B cell (primary cell): ENCODE data around the gene KIAA1614. TPM values are rescaled to one million over a fixed set of nuclear protein-coding genes. Genes with fewer than 3 reads are reported as not detected.

Experiments
- ATAC-seq: fragments of 200-7000 bp; cut with Tn5 transposase; one replicate; pipeline ENCODE4 v1.10.0; 2021; ENCODE audit warnings: low read depth, mild to moderate bottlenecking, moderate number of reproducible peaks, moderate library complexity
- CTCF ChIA-PET: fragments of 350-600 bp; sonication (Branson Sonifier 250); formaldehyde crosslinking; loops from one replicate; lab custom pipeline; 2021; ENCODE audit warnings: antibody characterized with exemption, inconsistent platforms; lab: Charles Lee
- POLR2A ChIA-PET: fragments of 350-600 bp; sonication (Branson Sonifier 250); formaldehyde crosslinking; loops from one replicate; lab custom pipeline; 2021; ENCODE audit warnings: antibody characterized with exemption; lab: Charles Lee
- DNase-seq: peaks from one replicate; pipeline ENCODE4 v3.0.0; 2013
- H2AFZ ChIP-seq: 2 replicates; pipeline ENCODE4 v1.6.1; 2012; ENCODE audit warnings: mild to moderate bottlenecking, low read depth, low read length; ENCODE audit not compliant: insufficient read depth, poor library complexity, severe bottlenecking
- H3K27ac ChIP-seq, 2 donors: 1 replicate in 1 of 2; 2 replicates in 1 of 2; pipeline ENCODE4 v1.5.1; 2012 to 2013; ENCODE audit warnings: low read length in 2 of 2, mild to moderate bottlenecking in 2 of 2, moderate library complexity in 1 of 2
- H3K27me3 ChIP-seq, 4 experiments: fragments of 200-600 bp in 1 of 4; sonication (generic) in 1 of 4; replicated peaks in 1 of 4; 1 replicate in 2 of 4; 2 replicates in 2 of 4; pipeline versions ENCODE4 v1.6.1 to v1.7.0; 2013 to 2016; ENCODE audit warnings: low read length in 3 of 4, mild to moderate bottlenecking in 2 of 4, mixed read lengths in 1 of 4, moderate library complexity in 1 of 4; ENCODE audit not compliant: insufficient read depth in 4 of 4, control insufficient read depth in 3 of 4; ENCODE audit errors: control extremely low read depth in 1 of 4
- H3K36me3 ChIP-seq, 2 experiments: replicated peaks in 1 of 2; 1 replicate in 1 of 2; 2 replicates in 1 of 2; pipeline versions ENCODE4 v1.6.1 to v1.7.1; 2013; ENCODE audit warnings: low read length in 1 of 2; ENCODE audit not compliant: insufficient read depth in 2 of 2, control insufficient read depth in 1 of 2; ENCODE audit errors: control extremely low read depth in 1 of 2, extremely low read depth in 1 of 2
- H3K4me1 ChIP-seq, 2 donors: fragments of 200-600 bp in 1 of 2; sonication (generic) in 1 of 2; 1 replicate in 1 of 2; 2 replicates in 1 of 2; pipeline versions ENCODE4 v1.5.1 to v1.6.1; 2013 to 2017; ENCODE audit warnings: low read length in 2 of 2; ENCODE audit not compliant: control insufficient read depth in 2 of 2, insufficient read depth in 2 of 2
- H3K4me2 ChIP-seq: replicated peaks from 2 replicates; pipeline ENCODE3; 2012; ENCODE audit warnings: mild to moderate bottlenecking, low read depth, low read length; ENCODE audit not compliant: poor library complexity, severe bottlenecking
- H3K4me3 ChIP-seq, 5 experiments: fragments of 200-600 bp in 1 of 5; sonication (generic) in 1 of 5; 1 replicate in 3 of 5; 2 replicates in 2 of 5; pipeline versions ENCODE4 v1.5.1 to v1.7.0; 2011 to 2016; ENCODE audit warnings: low read length in 4 of 5, mild to moderate bottlenecking in 4 of 5, low read depth in 2 of 5, control low read depth in 1 of 5, moderate library complexity in 1 of 5; ENCODE audit not compliant: insufficient read depth in 1 of 5; ENCODE audit errors: control extremely low read depth in 1 of 5, extremely low read depth in 1 of 5
- H3K79me2 ChIP-seq: fragments of 200-600 bp; sonication (generic); one replicate; pipeline ENCODE4 v1.6.0; 2016; ENCODE audit warnings: low read length; ENCODE audit not compliant: control insufficient read depth, insufficient read depth
- H3K9ac ChIP-seq: fragments of 200-600 bp; sonication (generic); 2 replicates; pipeline ENCODE4 v1.6.1; 2017; ENCODE audit warnings: mild to moderate bottlenecking, low read length, moderate library complexity
- H3K9me3 ChIP-seq, 3 donors: one replicate each; pipeline versions ENCODE4 v1.6.1 to v1.7.1; 2013; ENCODE audit warnings: low read length in 2 of 3; ENCODE audit not compliant: control insufficient read depth in 2 of 3, insufficient read depth in 1 of 3; ENCODE audit errors: control extremely low read depth in 1 of 3
- H4K20me1 ChIP-seq: 2 replicates; pipeline ENCODE4 v1.6.0; 2012; ENCODE audit warnings: mild to moderate bottlenecking, low read length; ENCODE audit not compliant: insufficient read depth, control insufficient read depth, poor library complexity, severe bottlenecking
- H3K27ac Mint-ChIP-seq: one replicate; pipeline ENCODE4 v1.8.0; 2021; ENCODE audit warnings: mixed read lengths
- H3K27me3 Mint-ChIP-seq: one replicate; pipeline ENCODE4 v1.8.0; 2021; ENCODE audit warnings: mixed read lengths
- H3K4me1 Mint-ChIP-seq: one replicate; pipeline ENCODE4 v1.8.0; 2021; ENCODE audit warnings: mixed read lengths
- H3K4me3 Mint-ChIP-seq: one replicate; pipeline ENCODE4 v1.8.0; 2021; ENCODE audit warnings: mixed read lengths
- H3K9me3 Mint-ChIP-seq: one replicate; pipeline ENCODE4 v1.8.0; 2022; ENCODE audit warnings: mixed read lengths; ENCODE audit not compliant: insufficient read depth
- CTCF ChIP-seq: fragments of 200-600 bp; IDR thresholded peaks from one replicate; pipeline ENCODE4 v1.8.0; 2022; ENCODE audit warnings: antibody characterized with exemption, mild to moderate bottlenecking
- EZH2 ChIP-seq: IDR thresholded peaks from 2 replicates; pipeline ENCODE4 v1.6.1; 2012; ENCODE audit warnings: borderline replicate concordance, low read depth, mild to moderate bottlenecking, moderate library complexity, low read length; ENCODE audit not compliant: insufficient read depth, poor library complexity, severe bottlenecking
- WGBS: methylation state at CpG from one replicate; pipeline ENCODE4 v1.1.5; 2013; ENCODE audit warnings: missing lambda C conversion rate; ENCODE audit not compliant: insufficient coverage; 5-methylcytosine and 5-hydroxymethylcytosine counted together
- intact Hi-C: fragments of 100-400 bp; cut with micrococcal nuclease; formaldehyde crosslinking; loops from one replicate; pipeline ENCODE4 v1.10.0; 2022
- polyA plus RNA-seq: library from polyadenylated mRNA; depleted of rRNA; stranded (reverse); fragments of >200 nt; gene quantifications from 2 replicates; pipeline ENCODE4 v1.2.3, GENCODE V29; 2012
- total RNA-seq, 2 donors: library from RNA; stranded (reverse); fragments of 120-200 nt in 1 of 2; gene quantifications; 1 replicate in 1 of 2; 2 replicates in 1 of 2; pipeline versions ENCODE4 v1.2.3 to v1.2.4, GENCODE V29; 2013 to 2022

The KIAA1614 gene
- total and polyA plus RNA-seq, 2 donors (not counting 1 experiment from before 2014, with no cell fraction given): 0.03 to 0.22 TPM

- no peak overlapping the region for H3K4me3 ChIP-seq
- no peaks in the 10 kb centered on the region for H4K20me1 ChIP-seq
Observed at GRCh38 chr1:180945551-180945950, 32.9 kb downstream of the KIAA1614 start.

GRCh38 chr1:180946056-180946455 lies 33.4 kb downstream of the KIAA1614 start:
- Histone ChIP-seq H3K27ac (no peak overlapping the region), H3K27me3 (no peaks in the 10 kb centered on the region), H3K9me3 (peaks cover 0 to 34% (median 10%) of the 10 kb centered on the region in 3 donors), H3K4me1 (no peaks in the 10 kb centered on the region), H3K4me2 (no peak overlapping the region), H3K79me2 (no peaks in the 10 kb centered on the region), H2AFZ (no peak overlapping the region), H4K20me1 (no peaks in the 10 kb centered on the region), H3K9ac (no peak overlapping the region), H3K36me3 (no peaks in the 10 kb centered on the region), H3K4me3 (no peak overlapping the region)
- 48% methylated on average over 6 of the region's 7 CpGs for WGBS
- intact Hi-C loops: no loop called here
- ChIA-PET CTCF (no interaction called here), POLR2A (no interaction called here)
- ATAC-seq (no peak), DNase-seq (no peak)
- H3K27ac Mint-ChIP-seq: no peak overlapping the region
- H3K27me3 Mint-ChIP-seq: no peaks in the 10 kb centered on the region
- peaks cover 5% of the 10 kb centered on the region for H3K9me3 Mint-ChIP-seq
- H3K4me1 Mint-ChIP-seq: no peaks in the 10 kb centered on the region
- TF ChIP-seq CTCF (no peak), EZH2 (no peak)
- H3K4me3 Mint-ChIP-seq: no peak overlapping the region

More at GRCh38 chr1:180945551-180945950, 32.9 kb downstream of the KIAA1614 start:
- POLR2A ChIA-PET: no interaction called here
- H3K27ac ChIP-seq: no peak overlapping the region
- Mint-ChIP-seq H3K4me3 (no peak overlapping the region), H3K27ac (no peak overlapping the region), H3K9me3 (peaks cover 5% of the 10 kb centered on the region), H3K27me3 (no peaks in the 10 kb centered on the region), H3K4me1 (no peaks in the 10 kb centered on the region)
- H3K27me3 ChIP-seq: no peaks in the 10 kb centered on the region
- intact Hi-C loops: no loop called here
- H2AFZ ChIP-seq: no peak overlapping the region
- H3K9ac ChIP-seq: no peak overlapping the region
- no peak overlapping the region for H3K4me2 ChIP-seq
- WGBS: 90% methylated on average over 8 of the region's 8 CpGs
- no peak for TF ChIP-seq EZH2
- TF ChIP-seq CTCF: no peak
- H3K79me2 ChIP-seq: no peaks in the 10 kb centered on the region
- no peaks in the 10 kb centered on the region for H3K4me1 ChIP-seq
- no peaks in the 10 kb centered on the region for H3K36me3 ChIP-seq
- CTCF ChIA-PET: no interaction called here
- no peak for ATAC-seq
- peaks cover 0 to 34% (median 10%) of the 10 kb centered on the region in 3 donors for H3K9me3 ChIP-seq
- no peak for DNase-seq
